ENCODE results near the gene YEATS4. TPM values are rescaled to one million over a fixed set of nuclear protein-coding genes. Genes with fewer than 3 reads are reported as not detected.

The YEATS4 gene
- total RNA-seq, 1 experiment from 2014 or later, result 42.6 TPM

DNA sequence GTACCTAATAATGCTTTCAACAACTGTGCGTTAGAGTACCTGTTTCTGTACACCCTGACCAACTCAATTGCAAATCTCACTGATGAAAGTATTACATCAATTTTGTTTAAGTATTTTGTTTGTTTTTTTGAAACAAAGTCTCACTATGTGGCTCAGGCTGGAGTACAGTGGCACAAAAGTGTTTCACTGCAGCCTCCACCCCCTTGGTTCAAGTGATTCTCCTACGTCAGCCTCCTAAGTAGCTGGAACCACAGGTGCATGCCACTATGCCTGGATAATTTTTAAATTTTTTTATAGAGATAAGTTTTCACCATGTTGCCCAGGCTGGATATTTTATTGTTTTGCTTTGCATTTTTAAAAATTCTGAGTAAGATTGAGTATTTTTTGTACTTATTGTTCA is 46.7 kb downstream of the YEATS4 start:
- Mint-ChIP-seq H3K36me3 (ENCODE audit: insufficient read depth, unreplicated experiment) (peaks cover under 1% of the 10 kb centered on the region), H3K4me1 (ENCODE audit: low read depth, unreplicated experiment) (peaks cover 20% of the 10 kb centered on the region), H3K27me3 (ENCODE audit: insufficient read depth, unreplicated experiment) (no peaks in the 10 kb centered on the region), H3K9me3 (ENCODE audit: unreplicated experiment) (no peaks in the 10 kb centered on the region), H3K27ac (ENCODE audit: unreplicated experiment) (no peak overlapping the region), H3K4me3 (ENCODE audit: unreplicated experiment) (no peak overlapping the region)
- TF ChIP-seq, protein P1, sequence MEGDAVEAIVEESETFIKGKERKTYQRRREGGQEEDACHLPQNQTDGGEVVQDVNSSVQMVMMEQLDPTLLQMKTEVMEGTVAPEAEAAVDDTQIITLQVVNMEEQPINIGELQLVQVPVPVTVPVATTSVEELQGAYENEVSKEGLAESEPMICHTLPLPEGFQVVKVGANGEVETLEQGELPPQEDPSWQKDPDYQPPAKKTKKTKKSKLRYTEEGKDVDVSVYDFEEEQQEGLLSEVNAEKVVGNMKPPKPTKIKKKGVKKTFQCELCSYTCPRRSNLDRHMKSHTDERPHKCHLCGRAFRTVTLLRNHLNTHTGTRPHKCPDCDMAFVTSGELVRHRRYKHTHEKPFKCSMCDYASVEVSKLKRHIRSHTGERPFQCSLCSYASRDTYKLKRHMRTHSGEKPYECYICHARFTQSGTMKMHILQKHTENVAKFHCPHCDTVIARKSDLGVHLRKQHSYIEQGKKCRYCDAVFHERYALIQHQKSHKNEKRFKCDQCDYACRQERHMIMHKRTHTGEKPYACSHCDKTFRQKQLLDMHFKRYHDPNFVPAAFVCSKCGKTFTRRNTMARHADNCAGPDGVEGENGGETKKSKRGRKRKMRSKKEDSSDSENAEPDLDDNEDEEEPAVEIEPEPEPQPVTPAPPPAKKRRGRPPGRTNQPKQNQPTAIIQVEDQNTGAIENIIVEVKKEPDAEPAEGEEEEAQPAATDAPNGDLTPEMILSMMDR (IDR thresholded peaks at IDR 0.05; ENCODE audit: insufficient read depth in 1 of 2, low read depth in 1 of 2, low read length in 1 of 2, severe bottlenecking in 1 of 2, unreplicated experiment in 1 of 2), result no peak
- no peak for DNase-seq
- H3K27me3 ChIP-seq (replicated peaks; ENCODE audit: control insufficient read depth, insufficient read depth, low read length), result no peaks in the 10 kb centered on the region
- H3K4me1 ChIP-seq, result peaks cover 18% of the 10 kb centered on the region
- H3K9me3 ChIP-seq, result no peaks in the 10 kb centered on the region
- no peaks in the 10 kb centered on the region for H3K36me3 ChIP-seq (ENCODE audit: control insufficient read depth, insufficient read depth, low read length)
- POLR2A ChIA-PET, result no interaction called here
- intact Hi-C loops (cut with micrococcal nuclease; ENCODE audit: unreplicated experiment), result no loop called here
- no peak overlapping the region for H3K4me3 ChIP-seq (ENCODE audit: low read depth, low read length)
- CTCF ChIA-PET, result no interaction called here
- BruUV-seq (replicated peaks), result no TSS peak

DNA sequence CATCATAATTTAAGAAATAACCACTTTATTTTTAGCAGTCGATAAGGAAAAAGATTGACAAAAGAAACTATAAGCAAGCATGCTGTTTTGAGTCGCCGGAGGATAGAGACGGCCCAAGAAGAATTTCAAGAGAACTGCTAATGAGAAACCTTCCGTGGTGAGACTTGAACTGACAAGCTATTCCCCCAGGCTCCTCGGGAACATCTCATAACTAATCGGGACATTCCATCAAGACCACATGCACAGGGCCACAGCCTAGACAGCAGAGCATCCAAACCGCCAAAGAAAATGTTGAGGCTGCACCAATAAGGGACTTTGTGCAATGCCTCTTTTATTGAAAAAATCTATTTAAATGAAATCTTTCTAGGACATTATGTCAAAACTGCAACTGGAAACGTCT is 51.0 kb downstream of the YEATS4 start:
- H3K4me3 Mint-ChIP-seq (ENCODE audit: unreplicated experiment), result no peak overlapping the region
- no peaks in the 10 kb centered on the region for H3K27me3 Mint-ChIP-seq (ENCODE audit: insufficient read depth, unreplicated experiment)
- intact Hi-C loops (cut with micrococcal nuclease; ENCODE audit: unreplicated experiment), result no loop called here
- Histone ChIP-seq H3K9me3 (no peaks in the 10 kb centered on the region), H3K27me3 (replicated peaks; ENCODE audit: control insufficient read depth, insufficient read depth, low read length) (no peaks in the 10 kb centered on the region), H3K36me3 (ENCODE audit: control insufficient read depth, insufficient read depth, low read length) (no peaks in the 10 kb centered on the region), H3K4me1 (peaks cover 28% of the 10 kb centered on the region), H3K4me3 (ENCODE audit: low read depth, low read length) (no peak overlapping the region)
- H3K27ac Mint-ChIP-seq (ENCODE audit: unreplicated experiment), result no peak overlapping the region
- TF ChIP-seq, protein P1 (IDR thresholded peaks at IDR 0.05; ENCODE audit: insufficient read depth in 1 of 2, low read depth in 1 of 2, low read length in 1 of 2, severe bottlenecking in 1 of 2, unreplicated experiment in 1 of 2), result no peak
- no TSS peak for BruUV-seq (replicated peaks)
- DNase-seq, result no peak
- H3K4me1 Mint-ChIP-seq (ENCODE audit: low read depth, unreplicated experiment), result peaks cover 27% of the 10 kb centered on the region
- no peaks in the 10 kb centered on the region for H3K9me3 Mint-ChIP-seq (ENCODE audit: unreplicated experiment)
- ChIA-PET CTCF (no interaction called here), POLR2A (no interaction called here)
- peaks cover 12% of the 10 kb centered on the region for H3K36me3 Mint-ChIP-seq (ENCODE audit: insufficient read depth, unreplicated experiment)

DNA sequence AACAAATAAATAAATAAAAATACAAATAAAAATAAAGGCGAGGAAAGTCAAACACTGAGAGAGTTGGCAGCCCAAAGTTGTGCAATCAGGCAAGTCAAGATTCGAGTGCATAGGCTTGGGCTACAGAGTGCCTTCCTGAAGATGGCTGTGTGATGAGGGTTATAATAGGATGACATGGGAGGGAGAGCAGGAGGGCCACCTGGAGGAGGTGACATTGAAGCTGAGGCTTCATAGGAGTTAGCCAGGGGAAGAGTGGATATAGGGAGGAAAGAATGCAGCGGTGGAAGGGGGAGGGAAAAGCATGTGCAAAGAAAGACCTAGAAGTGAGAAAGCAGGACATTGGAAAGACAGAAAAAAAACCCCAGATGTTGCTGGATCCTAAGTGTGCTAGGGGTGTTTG is 53.1 kb downstream of the YEATS4 start:
- ChIA-PET POLR2A (no interaction called here), CTCF (no interaction called here)
- intact Hi-C loops (cut with micrococcal nuclease; ENCODE audit: unreplicated experiment), result no loop called here
- TF ChIP-seq, protein P1 (IDR thresholded peaks at IDR 0.05; ENCODE audit: insufficient read depth in 1 of 2, low read depth in 1 of 2, low read length in 1 of 2, severe bottlenecking in 1 of 2, unreplicated experiment in 1 of 2), result no peak
- no peaks in the 10 kb centered on the region for H3K9me3 ChIP-seq
- H3K27ac Mint-ChIP-seq (ENCODE audit: unreplicated experiment), result peak overlapping the region; percentile 80
- no peaks in the 10 kb centered on the region for H3K27me3 Mint-ChIP-seq (ENCODE audit: insufficient read depth, unreplicated experiment)
- no peak overlapping the region for H3K4me3 ChIP-seq (ENCODE audit: low read depth, low read length)
- H3K4me1 Mint-ChIP-seq (ENCODE audit: low read depth, unreplicated experiment), result peaks cover 37% of the 10 kb centered on the region
- no peak overlapping the region for H3K4me3 Mint-ChIP-seq (ENCODE audit: unreplicated experiment)
- no TSS peak for BruUV-seq (replicated peaks)
- H3K4me1 ChIP-seq, result peaks cover 33% of the 10 kb centered on the region
- H3K36me3 Mint-ChIP-seq (ENCODE audit: insufficient read depth, unreplicated experiment), result peaks cover 24% of the 10 kb centered on the region
- no peaks in the 10 kb centered on the region for H3K27me3 ChIP-seq (replicated peaks; ENCODE audit: control insufficient read depth, insufficient read depth, low read length)
- H3K9me3 Mint-ChIP-seq (ENCODE audit: unreplicated experiment), result no peaks in the 10 kb centered on the region
- no peaks in the 10 kb centered on the region for H3K36me3 ChIP-seq (ENCODE audit: control insufficient read depth, insufficient read depth, low read length)
- DNase-seq, result no peak

Data from Caco-2 (cell line).